Measurements from ENCODE around the gene BLM. TPM values are rescaled to one million over a fixed set of nuclear protein-coding genes. Genes with fewer than 3 reads are reported as not detected.
"Not testable (repeated sequence)": the region's sequence is repeated elsewhere in the genome, so short reads cannot be mapped to it uniquely, and the experiment has no call there.

BLM gene
- total RNA-seq, 2 experiments from 2014 or later, result 46.4 to 47.1 TPM

DNA sequence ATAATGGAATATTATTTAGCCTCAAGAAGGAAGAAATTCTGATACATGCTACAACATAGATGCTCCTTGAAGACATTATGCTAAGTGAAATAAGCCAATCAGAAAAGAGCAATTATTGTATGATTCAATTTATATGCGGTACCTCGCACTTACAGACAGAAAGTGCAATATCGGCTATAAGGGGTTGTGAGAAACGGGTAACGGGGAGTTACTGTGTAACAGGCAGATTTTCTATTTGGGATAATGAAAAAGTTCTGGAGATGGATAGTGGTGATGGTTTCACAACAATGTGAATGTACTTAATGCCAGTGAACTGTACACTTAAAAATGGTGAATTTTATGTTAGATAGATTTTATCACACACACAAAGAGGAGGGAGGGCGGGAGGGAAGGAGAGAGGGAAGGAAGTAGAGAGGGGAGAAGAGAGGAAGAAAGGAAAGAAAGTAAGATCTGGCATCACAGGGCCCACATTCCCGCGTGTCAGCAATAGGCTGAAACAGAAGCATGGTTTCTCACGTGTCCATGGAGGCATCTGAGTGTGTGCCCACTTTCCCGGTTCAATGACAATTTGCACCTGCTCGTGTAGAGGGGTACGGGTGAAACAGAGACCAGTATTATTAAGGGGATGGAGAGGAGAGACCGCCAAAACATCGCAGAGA, 700 bp upstream of the BLM start:
- POLR2A ChIA-PET, result interaction anchor here (0.6 to 1.4 kb wide), 7 partner anchors 39 to 306 kb away, joined by 3 to 4 read pairs (median 3); partner anchors contain the start of genes HDDC3 and RCCD1
- CTCF ChIA-PET, result interaction anchor here (0.8 to 1.5 kb wide), 4 partner anchors 68 to 216 kb away, joined by 3 to 7 read pairs (median 4); partner anchors contain the start of genes HDDC3 and MAN2A2

- ChIA-PET POLR2A (interaction anchor here (0.6 to 1.4 kb wide), 3 partner anchors 41 to 319 kb away, joined by 3 to 4 read pairs (median 3); no protein-coding TSS in a partner anchor), CTCF (interaction anchor here (0.9 to 1.5 kb wide), 5 partner anchors 9 to 214 kb away, joined by 3 to 7 read pairs (median 4); partner anchors contain the start of gene HDDC3)
These were observed 1.1 kb downstream of the BLM start for GRCh38 chr15:90718232-90718631.

DNA sequence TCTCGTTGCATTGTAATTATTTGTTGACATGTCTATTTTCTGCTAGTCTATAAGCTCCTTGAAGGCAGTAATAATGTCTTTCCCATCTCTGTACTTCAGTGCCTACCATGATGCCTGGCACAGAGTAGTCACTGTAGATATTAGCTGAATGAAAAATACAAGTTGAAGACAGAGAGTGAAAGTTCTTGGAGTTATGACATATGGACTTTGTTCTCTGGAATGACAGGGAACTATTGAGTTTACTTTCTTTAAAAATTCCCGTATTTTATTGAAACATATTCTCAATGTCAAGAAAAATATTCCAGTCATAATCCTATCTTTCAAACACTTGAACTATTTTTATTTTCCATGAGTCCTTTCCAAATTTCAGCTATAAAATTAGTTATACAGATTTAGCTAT, 3.0 kb downstream of the BLM start:
- CTCF ChIA-PET, result no interaction called here
- POLR2A ChIA-PET, result no interaction called here

DNA sequence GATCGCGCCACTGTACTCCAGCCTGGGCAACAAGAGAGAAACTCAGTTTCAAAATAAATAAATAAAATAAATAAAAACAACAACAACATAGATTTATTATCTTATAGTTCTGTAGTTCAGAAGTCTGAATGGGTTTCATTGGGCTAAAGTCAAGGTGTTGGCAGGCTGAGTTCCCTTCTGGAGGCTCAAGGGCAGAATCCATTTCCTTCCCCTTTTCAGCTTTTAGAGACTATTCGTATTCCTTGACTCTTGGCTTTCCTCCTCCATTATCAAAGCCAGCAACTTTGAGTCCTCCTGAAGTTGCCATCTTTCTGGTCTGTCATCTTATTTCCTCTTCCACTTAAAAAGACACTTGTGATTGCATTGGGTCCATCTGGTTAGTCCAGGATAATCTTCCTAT, 12.1 kb downstream of the BLM start:
- CTCF ChIA-PET, result no interaction called here
- POLR2A ChIA-PET, result interaction anchor here (0.5 kb wide), 1 partner anchor 73 kb away, joined by 3 read pairs; no protein-coding TSS in a partner anchor

- POLR2A ChIA-PET, result no interaction called here
- CTCF ChIA-PET, result no interaction called here
These were observed 13.1 kb downstream of the BLM start for GRCh38 chr15:90730290-90730689.

GRCh38 chr15:90735923-90736322, 18.8 kb downstream of the BLM start:
- CTCF ChIA-PET, result no interaction called here
- POLR2A ChIA-PET, result no interaction called here

DNA sequence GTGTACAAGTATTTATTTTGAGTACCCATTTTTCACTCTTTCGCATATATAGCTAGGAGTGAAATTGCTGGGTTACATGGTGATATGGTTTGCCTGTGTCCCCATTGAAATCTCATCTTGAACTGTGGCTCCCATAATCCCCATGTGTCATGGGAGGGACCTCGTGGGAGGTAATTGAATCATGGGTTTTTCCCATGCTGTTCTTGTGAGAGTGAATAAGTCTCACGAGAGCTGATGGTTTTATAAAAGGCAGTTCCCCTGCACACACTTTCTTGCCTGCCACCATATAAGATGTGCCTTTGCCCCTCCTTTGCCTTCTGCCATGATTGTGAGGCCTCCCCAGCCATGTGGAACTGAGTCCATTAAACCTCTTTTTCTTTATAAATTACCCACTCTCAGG, 23.4 kb downstream of the BLM start:
- CTCF ChIA-PET, result interaction anchor here (0.5 to 1.8 kb wide), 3 partner anchors 15 to 162 kb away, joined by 3 to 6 read pairs (median 3); partner anchors contain the start of gene MAN2A2
- POLR2A ChIA-PET, result not testable (repeated sequence)

- CTCF ChIA-PET, result interaction anchor here (1.8 kb wide), 1 partner anchor 161 kb away, joined by 3 read pairs; the partner anchor contains the start of gene MAN2A2
- POLR2A ChIA-PET, result no interaction called here
These were observed 24.9 kb downstream of the BLM start for GRCh38 chr15:90742087-90742486.

GRCh38 chr15:90743407-90743806, 26.3 kb downstream of the BLM start:
- ChIA-PET CTCF (no interaction called here), POLR2A (no interaction called here)

DNA sequence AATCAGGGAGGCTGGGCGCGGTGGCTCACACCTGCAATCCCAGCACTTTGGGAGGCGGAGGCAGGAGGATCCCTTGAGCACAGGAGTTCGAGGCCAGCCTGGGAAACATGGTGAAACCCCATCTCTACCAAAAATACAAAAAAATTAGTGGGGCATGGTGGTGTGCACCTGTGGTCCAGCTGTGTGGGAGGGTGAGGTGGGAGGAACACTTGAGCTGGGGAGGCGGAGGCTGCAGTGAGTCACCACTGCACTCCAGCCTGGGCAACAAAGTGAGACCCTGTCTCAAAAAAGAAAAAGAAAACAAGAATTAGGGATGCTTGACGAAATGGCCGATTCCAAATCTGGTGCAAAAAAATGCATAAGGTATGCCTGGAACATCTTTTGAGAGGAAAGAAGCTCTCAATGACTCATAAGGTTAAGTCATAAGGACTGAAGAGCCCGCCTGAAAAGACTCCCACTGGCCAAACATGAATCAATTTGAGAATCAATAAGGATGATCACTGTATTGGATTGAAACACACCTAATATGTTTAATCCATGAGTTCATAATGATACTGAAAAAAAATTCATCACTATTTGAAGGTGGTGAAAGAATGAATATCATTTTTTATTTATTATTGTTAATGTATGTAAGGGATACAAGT, 27.7 kb downstream of the BLM start:
- CTCF ChIA-PET, result interaction anchor here (1.5 kb wide), 1 partner anchor 72 kb away, joined by 3 read pairs; no protein-coding TSS in a partner anchor
- POLR2A ChIA-PET, result no interaction called here

DNA sequence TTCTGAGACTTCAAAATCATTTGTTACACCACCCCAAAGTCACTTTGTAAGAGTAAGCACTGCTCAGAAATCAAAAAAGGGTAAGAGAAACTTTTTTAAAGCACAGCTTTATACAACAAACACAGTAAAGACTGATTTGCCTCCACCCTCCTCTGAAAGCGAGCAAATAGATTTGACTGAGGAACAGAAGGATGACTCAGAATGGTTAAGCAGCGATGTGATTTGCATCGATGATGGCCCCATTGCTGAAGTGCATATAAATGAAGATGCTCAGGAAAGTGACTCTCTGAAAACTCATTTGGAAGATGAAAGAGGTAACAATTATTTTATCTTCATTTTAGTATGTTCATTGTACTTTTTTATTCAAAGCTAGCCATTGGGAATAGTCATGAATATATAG, 32.6 kb downstream of the BLM start:
- POLR2A ChIA-PET, result no interaction called here
- CTCF ChIA-PET, result interaction anchor here (1.0 to 1.3 kb wide), 2 partner anchors 10 to 23 kb away, joined by 3 read pairs; no protein-coding TSS in a partner anchor

DNA sequence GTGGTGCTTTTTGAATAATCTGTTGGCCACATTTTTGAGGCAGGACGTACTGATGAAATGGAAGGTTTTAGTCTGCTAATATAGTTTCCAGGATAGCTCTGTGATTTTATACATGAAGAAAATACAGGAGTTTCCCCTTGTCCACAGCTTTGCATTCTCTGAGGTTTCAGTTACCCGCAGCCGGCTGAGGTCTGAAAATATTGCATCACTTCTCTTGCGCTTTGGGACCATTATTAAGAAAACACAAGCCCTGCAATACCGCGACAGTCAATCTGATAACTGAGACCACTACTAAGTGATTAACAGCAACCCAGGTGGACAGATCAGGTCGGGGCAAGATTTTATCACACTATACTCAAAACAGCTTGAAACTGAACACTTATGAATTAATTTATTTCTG, 33.0 kb downstream of the BLM start:
- POLR2A ChIA-PET, result no interaction called here
- CTCF ChIA-PET, result interaction anchor here (1.0 to 1.3 kb wide), 2 partner anchors 10 to 23 kb away, joined by 3 read pairs; no protein-coding TSS in a partner anchor

- CTCF ChIA-PET, result interaction anchor here (0.6 kb wide), 1 partner anchor 14 kb away, joined by 3 read pairs; no protein-coding TSS in a partner anchor
- POLR2A ChIA-PET, result no interaction called here
These were observed 34.2 kb downstream of the BLM start for GRCh38 chr15:90751300-90751825.

DNA sequence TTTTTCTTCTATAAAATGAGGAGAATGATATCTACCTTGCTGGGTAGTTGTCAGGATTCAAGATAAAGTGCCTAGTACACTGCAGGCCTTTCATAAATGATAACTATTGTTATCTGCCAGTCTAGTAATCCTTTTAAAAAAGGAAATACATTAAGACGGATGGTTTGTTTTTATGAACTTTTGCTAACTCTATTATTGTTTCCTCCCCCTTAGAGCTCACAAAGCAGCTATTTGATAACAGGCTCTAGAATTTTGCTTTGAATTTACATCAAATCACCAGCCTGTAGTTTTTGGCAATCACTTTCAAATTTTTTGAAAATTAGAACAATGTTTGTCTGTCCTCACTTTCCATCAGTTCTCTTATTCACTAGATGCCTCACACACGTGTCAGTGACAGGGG, 39.8 kb downstream of the BLM start:
- POLR2A ChIA-PET, result no interaction called here
- CTCF ChIA-PET, result no interaction called here

DNA sequence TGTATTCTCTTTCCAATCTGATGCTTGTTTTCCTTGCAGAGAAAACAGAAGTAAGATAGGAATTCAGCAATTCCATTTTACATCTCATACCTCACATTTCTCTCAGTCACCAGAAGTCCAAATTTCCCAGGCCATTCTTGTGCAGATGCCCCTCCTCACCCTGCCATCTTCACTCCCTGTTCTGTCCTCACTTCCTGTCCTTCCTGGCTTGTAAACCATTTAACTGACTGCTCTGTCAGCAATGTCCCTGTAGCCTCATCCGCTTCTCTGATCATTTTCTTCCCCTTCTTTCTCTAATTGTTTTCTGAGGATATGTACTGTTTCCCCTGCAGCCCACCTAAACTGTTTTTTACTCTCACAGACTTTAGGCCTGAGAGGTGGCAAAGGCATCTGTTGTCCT, 40.3 kb downstream of the BLM start:
- ChIA-PET POLR2A (no interaction called here), CTCF (no interaction called here)

DNA sequence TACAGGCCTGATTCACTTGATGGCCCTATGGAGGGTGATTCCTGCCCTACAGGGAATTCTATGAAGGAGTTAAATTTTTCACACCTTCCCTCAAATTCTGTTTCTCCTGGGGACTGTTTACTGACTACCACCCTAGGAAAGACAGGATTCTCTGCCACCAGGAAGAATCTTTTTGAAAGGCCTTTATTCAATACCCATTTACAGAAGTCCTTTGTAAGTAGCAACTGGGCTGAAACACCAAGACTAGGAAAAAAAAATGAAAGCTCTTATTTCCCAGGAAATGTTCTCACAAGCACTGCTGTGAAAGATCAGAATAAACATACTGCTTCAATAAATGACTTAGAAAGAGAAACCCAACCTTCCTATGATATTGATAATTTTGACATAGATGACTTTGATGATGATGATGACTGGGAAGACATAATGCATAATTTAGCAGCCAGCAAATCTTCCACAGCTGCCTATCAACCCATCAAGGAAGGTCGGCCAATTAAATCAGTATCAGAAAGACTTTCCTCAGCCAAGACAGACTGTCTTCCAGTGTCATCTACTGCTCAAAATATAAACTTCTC, 43.6 kb downstream of the BLM start:
- CTCF ChIA-PET, result interaction anchor here (1.3 kb wide), 1 partner anchor 11 kb away, joined by 3 read pairs; no protein-coding TSS in a partner anchor
- POLR2A ChIA-PET, result no interaction called here

DNA sequence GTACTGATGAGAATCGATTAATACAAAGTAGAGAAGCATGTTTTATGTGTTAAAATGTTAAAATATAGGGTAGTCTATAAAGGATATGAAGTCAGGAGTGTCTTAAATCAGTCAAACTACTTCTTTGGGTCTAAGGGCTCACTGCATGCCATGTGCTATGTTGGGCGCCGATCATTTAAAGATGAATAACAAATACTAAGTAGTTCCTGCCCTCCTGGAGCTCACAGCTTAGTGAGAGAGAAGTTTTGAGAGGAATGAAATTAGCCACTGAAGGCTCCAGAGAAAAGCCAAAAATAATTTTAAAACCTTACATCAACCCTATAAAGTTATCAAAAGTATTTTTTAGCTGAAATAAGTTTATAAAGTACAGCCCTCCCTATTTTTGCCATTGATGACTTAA, 44.5 kb downstream of the BLM start:
- POLR2A ChIA-PET, result no interaction called here
- CTCF ChIA-PET, result no interaction called here

GRCh38 chr15:90762109-90762508, 45.0 kb downstream of the BLM start:
- POLR2A ChIA-PET, result no interaction called here
- CTCF ChIA-PET, result no interaction called here

GRCh38 chr15:90763366-90764099, 46.4 kb downstream of the BLM start:
- CTCF ChIA-PET, result interaction anchor here (0.8 to 1.1 kb wide), 2 partner anchors 50 to 123 kb away, joined by 3 read pairs; no protein-coding TSS in a partner anchor
- POLR2A ChIA-PET, result no interaction called here

DNA sequence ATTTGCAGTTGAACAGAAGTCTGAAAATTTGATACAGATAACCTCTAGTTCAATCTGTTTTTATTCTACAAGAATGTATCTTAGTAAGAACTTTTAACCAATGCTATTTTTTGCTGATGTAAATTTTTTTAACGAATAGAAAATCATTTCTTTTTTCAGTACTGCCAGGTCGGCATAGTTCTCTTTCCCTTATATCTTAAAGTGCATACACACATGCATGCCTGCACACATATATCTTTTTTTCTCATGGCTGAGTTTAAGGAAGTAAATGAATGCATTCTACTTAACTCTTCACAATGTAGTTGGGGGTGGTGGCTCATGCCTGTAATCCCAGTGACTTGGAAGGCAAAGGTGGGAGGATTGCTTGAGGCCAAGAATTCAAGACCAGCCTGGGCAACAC, 48.4 kb downstream of the BLM start:
- CTCF ChIA-PET, result no interaction called here
- POLR2A ChIA-PET, result no interaction called here

All from activated CD8-positive, alpha-beta memory T cell treated with anti-CD3 and anti-CD28 coated beads for 36 hours (primary cell).